Inflammatory macrophage (primary cell): Measurements from ENCODE around the gene SLC12A4.
A peak's percentile ranks its signal among the peaks of the same experiment; 100 is the strongest.

Source experiments
- DNase-seq, 2 donors: peaks; one replicate each; pipeline ENCODE4 v3.0.0-alpha.2; 2020 to 2022

Gene SLC12A4

GRCh38 chr16:67962135-67962534 lies 6.3 kb downstream of the SLC12A4 start:
- no peak for DNase-seq

- no peak for DNase-seq
Observed at GRCh38 chr16:67961551-67961957, 6.9 kb downstream of the SLC12A4 start.

GRCh38 chr16:67959536-67960329 lies 8.7 kb downstream of the SLC12A4 start:
- no peak for DNase-seq

GRCh38 chr16:67957622-67958021 lies 10.8 kb downstream of the SLC12A4 start:
- DNase-seq, result no peak

- DNase-seq, result no peak
Observed at GRCh38 chr16:67954421-67955196, 13.8 kb downstream of the SLC12A4 start.

- DNase-seq, result no peak
Observed at GRCh38 chr16:67953641-67954375, 14.6 kb downstream of the SLC12A4 start.

- DNase-seq, result no peak
Observed at GRCh38 chr16:67951485-67951884, 17.0 kb downstream of the SLC12A4 start.

GRCh38 chr16:67950335-67950843 lies 18.0 kb downstream of the SLC12A4 start:
- DNase-seq, result no peak

GRCh38 chr16:67949645-67950044 lies 18.8 kb downstream of the SLC12A4 start:
- no peak for DNase-seq

GRCh38 chr16:67948015-67948414 lies 20.4 kb downstream of the SLC12A4 start:
- no peak for DNase-seq

- DNase-seq, result no peak
Observed at GRCh38 chr16:67946966-67947558, 21.4 kb downstream of the SLC12A4 start.

GRCh38 chr16:67946128-67946569 lies 22.3 kb downstream of the SLC12A4 start:
- no peak for DNase-seq

GRCh38 chr16:67945392-67945933 lies 23.0 kb downstream of the SLC12A4 start:
- DNase-seq, result no peak

- no peak for DNase-seq
Observed at GRCh38 chr16:67944690-67945391, 23.6 kb downstream of the SLC12A4 start.

- DNase-seq, result no peak
Observed at GRCh38 chr16:67943619-67944504, 24.6 kb downstream of the SLC12A4 start, which contains the start of gene LCAT. TSS of gene LCAT (minus strand) at chr16:67944120. CDS start at chr16:67944101, 19 bp downstream.

GRCh38 chr16:67943256-67943618 lies 25.2 kb downstream of the SLC12A4 start:
- DNase-seq, result no peak

GRCh38 chr16:67942510-67943255 lies 25.8 kb downstream of the SLC12A4 start:
- DNase-seq, result no peak

GRCh38 chr16:67942200-67942509 lies 26.3 kb downstream of the SLC12A4 start:
- peak; percentile 17 to 40 for DNase-seq

- DNase-seq, result no peak
Observed at GRCh38 chr16:67941469-67942199, 26.8 kb downstream of the SLC12A4 start.
